Kidney (tissue), 14 donors: Measurements from ENCODE around the gene PYM1. TPM values are rescaled to one million over a fixed set of nuclear protein-coding genes. Genes with fewer than 3 reads are reported as not detected.
A peak's percentile ranks its signal among the peaks of the same experiment; 100 is the strongest.

ENCODE experiments used
- DNase-seq, 5 donors: peaks; one replicate each; pipeline ENCODE4 v3.0.0-alpha.2; 2013 to 2020
- FAIRE-seq: peaks from 2 replicates; lab custom pipeline; 2012; peaks lifted over from hg19 to GRCh38; lab: Jason Lieb, UNC
- H3K27ac ChIP-seq, 2 donors: one replicate each; pipeline ENCODE4 v1.7.0; 2013; ENCODE audit warnings: low read depth in 2 of 2, low read length in 2 of 2, inconsistent platforms in 1 of 2
- H3K27me3 ChIP-seq: one replicate; pipeline ENCODE4 v1.7.1; 2013; ENCODE audit warnings: low read length, inconsistent platforms; ENCODE audit not compliant: control insufficient read depth, insufficient read depth
- H3K36me3 ChIP-seq, 3 donors: one replicate each; pipeline versions ENCODE4 v1.7.0 to v1.7.1; 2013; ENCODE audit warnings: low read length in 3 of 3, control low read depth in 1 of 3, inconsistent platforms in 1 of 3; ENCODE audit not compliant: insufficient read depth in 3 of 3, control insufficient read depth in 2 of 3
- H3K4me1 ChIP-seq, 3 donors: one replicate each; pipeline versions ENCODE4 v1.7.0 to v1.7.1; 2013; ENCODE audit warnings: low read length in 3 of 3, inconsistent platforms in 1 of 3, low read depth in 1 of 3; ENCODE audit not compliant: control insufficient read depth in 2 of 3, insufficient read depth in 2 of 3
- H3K4me3 ChIP-seq, 3 donors: one replicate each; pipeline versions ENCODE4 v1.7.0 to v1.8.1; 2013; ENCODE audit warnings: low read length in 3 of 3, control low read depth in 1 of 3, inconsistent platforms in 1 of 3
- H3K9ac ChIP-seq, 3 donors: one replicate each; pipeline versions ENCODE4 v1.7.0 to v1.7.1; 2013; ENCODE audit warnings: low read length in 3 of 3, control low read depth in 1 of 3, inconsistent platforms in 1 of 3
- H3K9me3 ChIP-seq, 3 donors: one replicate each; pipeline versions ENCODE4 v1.7.0 to v1.7.1; 2013; ENCODE audit warnings: low read length in 3 of 3, control low read depth in 1 of 3, inconsistent platforms in 1 of 3; ENCODE audit not compliant: control insufficient read depth in 2 of 3, insufficient read depth in 1 of 3
- CTCF ChIP-seq: IDR thresholded peaks from 3 replicates; pipeline ENCODE4 v1.5.1; 2012; ENCODE audit warnings: mild to moderate bottlenecking, moderate library complexity, borderline replicate concordance; ENCODE audit not compliant: insufficient read depth; ENCODE audit errors: extremely low read depth
- intact Hi-C: fragments of 100-400 bp; cut with DNase I; formaldehyde crosslinking; loops from one replicate; pipeline ENCODE4 v1.11.1; 2022
- polyA plus RNA-seq: library from polyadenylated mRNA; stranded (reverse); fragments of 350-450 nt; fragmentation: Illumina TruSeq; extraction: RNeasy Lipid Tissue Mini Kit (QIAGEN cat#74804); gene quantifications from one replicate; pipeline ENCODE4 v1.2.3, GENCODE V29; 2014; ENCODE audit warnings: low read depth, low replicate concordance; ENCODE audit not compliant: insufficient read depth
- total RNA-seq: library from RNA; stranded (reverse); fragmentation: NEBNext Ultra II Directional; extraction: Animal tissue kit (Norgen Biotek cat#: 25700); gene quantifications from one replicate; pipeline ENCODE4 v1.2.1, GENCODE V29; 2021
- donor health status: control.
- donor health status: control.
- donor health status: control.
- donor health status: control.
- donor health status: control.
- donor health status: DM: yes; HTN: yes; CAD: no.
- donor health status: Normal renal cell carcinoma (clear cell type).

PYM1 gene
- total and polyA plus RNA-seq, 2 donors from 2014 or later, result 29.0 to 39.7 TPM

- intact Hi-C loops, result no loop called here
- peak overlapping the region; percentile 57 to 71 (median 57) for H3K4me3 ChIP-seq
- H3K9me3 ChIP-seq, result no peaks in the 10 kb centered on the region
- no peak for TF ChIP-seq CTCF
- DNase-seq (peak in 2 of 5 donors; percentile 4 to 45), FAIRE-seq (no peak)
- H3K27ac ChIP-seq, result peak overlapping the region in 1 of 2 donors; percentile 33
- H3K36me3 ChIP-seq, result no peaks in the 10 kb centered on the region
- H3K27me3 ChIP-seq, result peaks cover 8% of the 10 kb centered on the region
- H3K4me1 ChIP-seq, result peaks cover 0 to 14% (median 0%) of the 10 kb centered on the region in 3 donors
- peak overlapping the region; percentile 12 to 83 (median 26) for H3K9ac ChIP-seq
Measured at GRCh38 chr12:55931317-55931779, 3.7 kb upstream of the PYM1 start.

GRCh38 chr12:55930771-55931316, 3.1 kb upstream of the PYM1 start, which contains the start of gene DGKA:
Gene DGKA (plus strand): TSS chr12:55931162. CDS start chr12:55936504, 5,342 bp downstream.
- TF ChIP-seq CTCF, result peak; percentile 31
- Histone ChIP-seq H3K4me1 (peaks cover 0 to 18% (median 1%) of the 10 kb centered on the region in 3 donors), H3K27ac (peak within 1 kb of the TSS; percentile 8 to 33), H3K4me3 (peak within 1 kb of the TSS; percentile 57 to 71 (median 62)), H3K27me3 (peaks cover 8% of the 10 kb centered on the region), H3K9ac (peak within 1 kb of the TSS; percentile 12 to 83 (median 26)), H3K9me3 (no peaks in the 10 kb centered on the region), H3K36me3 (no peaks in the 10 kb centered on the region)
- FAIRE-seq, result no peak
- intact Hi-C loops, result no loop called here
- peak; percentile 16 to 83 (median 66) for DNase-seq

- no peaks in the 10 kb centered on the region for H3K9me3 ChIP-seq
- no peaks in the 10 kb centered on the region for H3K36me3 ChIP-seq
- no peak for TF ChIP-seq CTCF
- intact Hi-C loops, result no loop called here
- H3K27me3 ChIP-seq, result peaks cover 4% of the 10 kb centered on the region
- FAIRE-seq, result no peak
- H3K27ac ChIP-seq, result no peak overlapping the region
- no peak overlapping the region for H3K9ac ChIP-seq
- H3K4me3 ChIP-seq, result no peak overlapping the region
- peaks cover 0 to 19% (median 3%) of the 10 kb centered on the region in 3 donors for H3K4me1 ChIP-seq
- peak in 1 of 5 donors; percentile 86 for DNase-seq
Measured at GRCh38 chr12:55929306-55929791, 1.7 kb upstream of the PYM1 start.
